Mesenteric fat pad (tissue), 1 donor: ENCODE results near the gene MBLAC1. TPM values are rescaled to one million over a fixed set of nuclear protein-coding genes. Genes with fewer than 3 reads are reported as not detected.
A peak's percentile ranks its signal among the peaks of the same experiment; 100 is the strongest.

ENCODE experiments used
- DNase-seq: peaks from one replicate; pipeline ENCODE4 v3.0.0-alpha.2; 2020; ENCODE audit warnings: low spot score
- total RNA-seq: library from RNA; stranded (reverse); fragmentation: NEBNext Ultra II Directional; extraction: Animal tissue kit (Norgen Biotek cat#: 25700); gene quantifications from one replicate; pipeline ENCODE4 v1.2.1, GENCODE V29; 2021
- donor health status: DM: yes; HTN: yes; CAD: no.

The MBLAC1 gene
- total RNA-seq, 1 donor from 2014 or later = 1.7 TPM

DNA sequence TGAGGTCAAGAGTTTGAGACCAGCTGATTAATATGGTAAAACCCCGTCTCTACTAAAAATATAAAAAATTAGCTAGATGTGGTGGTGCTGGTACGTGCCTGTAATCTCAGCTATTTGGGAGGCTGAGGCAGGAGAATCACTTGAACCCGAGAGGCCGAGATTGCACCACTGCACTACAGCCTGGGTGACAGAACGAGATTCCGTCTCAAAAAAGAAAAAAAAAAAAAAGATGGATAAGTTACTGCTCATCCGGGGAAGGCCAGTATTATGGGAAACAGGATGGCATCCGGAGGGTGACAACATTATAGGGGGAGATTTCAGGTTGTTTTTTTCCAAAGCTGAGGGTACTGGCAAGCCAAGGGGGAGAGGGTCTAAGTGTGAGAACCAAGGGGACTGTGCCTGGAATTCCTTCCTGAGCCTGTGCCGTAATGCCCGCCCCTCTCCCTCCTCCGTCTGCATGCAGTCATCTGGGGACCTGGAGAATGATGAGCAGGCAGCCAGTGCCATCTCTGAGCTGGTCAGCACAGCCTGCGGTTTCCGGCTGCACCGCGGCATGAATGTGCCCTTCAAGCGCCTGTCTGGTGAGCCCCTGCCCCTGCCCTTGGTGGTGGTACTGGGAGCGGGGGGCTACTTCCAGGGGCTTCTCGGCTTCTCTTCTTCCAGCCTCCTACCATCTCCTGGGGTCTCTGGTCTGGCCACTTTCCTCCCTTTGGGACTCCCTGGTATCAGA, 26.3 kb downstream of the MBLAC1 start:
- DNase-seq = no peak

DNA sequence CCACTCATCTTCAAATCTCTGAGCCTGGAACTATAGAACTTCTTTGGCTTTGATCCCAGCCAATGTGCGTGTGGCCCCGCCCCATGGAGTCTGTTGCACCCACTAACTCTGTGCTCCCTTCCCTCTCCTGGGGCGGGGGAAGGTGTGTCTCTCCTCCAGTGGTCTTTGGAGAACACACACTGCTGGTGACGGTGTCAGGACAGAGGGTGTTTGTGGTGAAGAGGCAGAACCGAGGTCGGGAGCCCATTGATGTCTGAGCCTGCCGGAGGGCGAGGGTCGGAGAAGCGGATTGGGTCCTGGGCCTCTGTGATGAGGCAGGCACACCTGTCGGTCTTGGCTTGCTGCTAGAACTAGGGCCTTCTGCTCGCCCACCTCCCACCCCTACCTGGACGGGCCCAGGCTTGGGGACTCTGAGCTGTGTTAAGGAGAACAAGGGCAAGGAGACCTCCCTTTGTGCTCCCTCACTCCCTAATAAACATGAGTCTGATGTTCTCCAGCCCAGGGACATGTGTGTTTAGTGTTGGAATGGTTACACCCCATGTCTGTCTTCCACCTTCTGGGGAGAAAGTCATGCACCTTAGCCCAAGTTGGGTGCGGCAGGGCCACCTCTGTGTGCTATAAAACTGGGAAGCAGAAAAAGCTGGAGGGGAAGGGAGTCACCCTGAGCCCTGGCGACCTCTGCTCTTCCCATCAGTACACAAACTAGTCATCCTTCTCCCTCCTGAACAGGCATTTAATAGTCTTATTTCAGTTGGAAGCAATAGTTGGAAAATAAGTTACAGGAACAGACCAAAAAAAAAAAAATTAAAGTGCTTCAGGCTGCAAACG, 27.2 kb downstream of the MBLAC1 start:
- no peak for DNase-seq

DNA sequence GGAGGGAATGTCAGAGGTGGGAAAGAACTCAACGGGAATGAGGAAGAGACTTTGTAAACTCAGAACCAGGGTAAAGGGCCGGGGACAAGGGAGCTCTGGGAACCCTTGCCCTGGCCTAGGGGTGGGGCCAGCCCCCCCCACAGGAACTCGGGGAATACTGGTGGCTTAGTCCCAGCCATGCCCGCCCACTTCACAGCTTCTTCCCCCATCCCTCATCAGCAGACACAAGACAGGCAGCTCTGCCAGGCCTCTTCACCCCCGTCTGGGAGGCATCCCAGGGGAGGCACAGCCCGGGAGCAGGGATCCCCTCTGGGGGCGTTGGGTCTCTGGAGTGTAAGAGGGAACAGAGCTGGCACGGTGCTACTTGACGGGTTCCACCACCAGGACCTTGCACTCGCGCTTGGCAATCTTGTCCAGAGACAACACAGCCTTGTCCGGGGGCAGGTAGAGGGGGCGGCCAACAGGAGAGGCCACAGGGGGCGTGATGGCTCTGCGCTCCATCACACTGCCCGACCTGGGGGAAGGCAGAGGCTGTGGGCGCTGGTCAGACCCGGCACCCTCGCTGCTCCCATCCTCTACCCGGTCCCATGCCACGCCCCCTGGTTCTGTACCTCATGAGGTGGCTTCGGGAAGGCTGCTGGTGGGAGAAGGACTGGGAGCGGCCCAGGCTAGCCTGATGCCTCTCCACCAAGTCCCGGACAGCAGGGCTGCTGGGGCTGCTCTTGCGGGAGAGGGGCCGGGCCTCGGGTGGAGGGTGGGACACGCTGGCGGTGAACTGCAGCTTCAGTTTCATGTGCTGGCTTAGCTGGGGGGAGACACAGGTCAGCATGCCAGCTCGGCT, 28.1 kb downstream of the MBLAC1 start:
- no peak for DNase-seq

DNA sequence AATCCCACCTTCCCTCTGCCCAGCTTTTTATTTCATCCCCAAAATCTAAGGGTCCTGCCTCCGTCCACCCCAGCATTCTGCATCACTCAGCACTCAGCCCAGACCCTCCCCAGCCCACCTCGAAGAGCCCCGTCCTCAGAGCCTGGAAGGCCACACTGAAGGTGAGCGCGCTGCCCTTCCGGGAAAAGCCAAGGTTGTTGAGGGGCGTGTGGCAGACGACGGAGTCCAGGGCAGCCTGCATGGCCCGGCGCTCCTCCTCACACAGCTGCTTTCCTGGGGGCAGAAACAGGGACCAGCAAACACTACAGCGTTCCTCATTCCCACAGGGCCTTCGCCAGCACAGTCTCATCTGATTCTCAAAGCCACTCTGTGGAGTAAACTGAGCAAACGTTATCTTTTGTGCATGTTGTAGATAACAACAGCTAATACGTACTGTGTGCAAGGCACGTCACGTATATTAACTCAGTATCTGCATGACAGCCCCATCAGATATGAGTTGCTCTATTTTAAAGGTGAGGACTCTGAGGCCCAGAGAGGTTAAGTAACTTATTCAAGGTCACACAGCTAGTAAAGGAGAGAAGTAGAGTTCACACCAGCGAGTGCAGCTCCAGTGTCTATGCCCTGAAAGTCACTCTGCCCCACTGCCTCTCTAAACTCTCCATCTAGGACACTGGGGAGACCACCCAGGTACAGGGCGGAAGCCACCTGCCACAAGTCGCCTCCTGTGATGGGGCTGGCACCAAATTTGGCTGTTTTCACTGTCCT, 29.0 kb downstream of the MBLAC1 start:
- DNase-seq = no peak

DNA sequence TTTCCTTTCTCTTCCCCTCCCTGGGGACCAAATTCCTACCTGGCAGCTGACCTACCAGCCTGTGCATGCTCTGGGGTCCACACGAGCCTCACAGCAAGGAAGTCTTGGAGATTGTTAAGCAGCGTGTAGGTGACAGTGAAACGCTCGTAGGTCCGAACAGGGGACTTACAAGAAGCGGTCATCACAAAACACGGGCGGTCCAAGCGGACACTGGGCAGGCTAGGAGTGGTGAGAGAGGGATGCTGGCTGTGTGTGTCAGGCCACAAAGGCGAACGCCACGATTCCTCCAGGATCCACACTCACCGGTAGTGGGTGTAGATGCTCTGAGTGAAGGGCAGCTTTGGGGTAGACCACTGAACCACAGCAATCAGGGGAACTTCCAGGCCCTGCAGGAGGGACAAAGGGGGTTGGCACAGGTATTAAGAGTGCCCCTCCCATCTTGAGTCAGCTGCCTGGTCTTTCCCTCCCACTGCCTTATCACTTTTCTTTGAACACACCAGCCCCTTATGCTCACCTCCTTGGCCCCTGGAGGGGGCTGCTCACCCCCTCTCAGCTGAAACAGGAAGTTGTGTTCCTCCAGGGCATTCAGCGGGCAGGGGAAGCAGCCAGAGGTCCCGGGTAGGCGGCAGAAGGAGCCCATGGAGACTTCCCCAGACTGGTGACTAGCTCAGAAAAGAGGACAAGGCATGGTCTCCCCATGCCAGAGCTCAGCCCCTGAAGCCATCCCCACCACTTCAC, 29.7 kb downstream of the MBLAC1 start:
- no peak for DNase-seq

DNA sequence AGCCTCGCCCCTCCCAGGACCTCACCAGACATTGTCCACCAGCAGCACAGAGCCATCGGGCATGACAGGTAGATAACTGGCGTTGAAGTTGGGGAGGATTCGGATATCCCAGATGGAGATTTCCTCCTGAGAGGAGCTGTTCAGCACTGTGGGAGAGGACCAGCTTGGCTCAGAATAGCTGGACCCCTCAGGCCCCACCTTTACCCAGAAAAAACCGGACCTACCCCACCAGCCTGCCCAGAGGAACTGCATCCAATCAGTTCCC, 30.2 kb downstream of the MBLAC1 start:
- no peak for DNase-seq

DNA sequence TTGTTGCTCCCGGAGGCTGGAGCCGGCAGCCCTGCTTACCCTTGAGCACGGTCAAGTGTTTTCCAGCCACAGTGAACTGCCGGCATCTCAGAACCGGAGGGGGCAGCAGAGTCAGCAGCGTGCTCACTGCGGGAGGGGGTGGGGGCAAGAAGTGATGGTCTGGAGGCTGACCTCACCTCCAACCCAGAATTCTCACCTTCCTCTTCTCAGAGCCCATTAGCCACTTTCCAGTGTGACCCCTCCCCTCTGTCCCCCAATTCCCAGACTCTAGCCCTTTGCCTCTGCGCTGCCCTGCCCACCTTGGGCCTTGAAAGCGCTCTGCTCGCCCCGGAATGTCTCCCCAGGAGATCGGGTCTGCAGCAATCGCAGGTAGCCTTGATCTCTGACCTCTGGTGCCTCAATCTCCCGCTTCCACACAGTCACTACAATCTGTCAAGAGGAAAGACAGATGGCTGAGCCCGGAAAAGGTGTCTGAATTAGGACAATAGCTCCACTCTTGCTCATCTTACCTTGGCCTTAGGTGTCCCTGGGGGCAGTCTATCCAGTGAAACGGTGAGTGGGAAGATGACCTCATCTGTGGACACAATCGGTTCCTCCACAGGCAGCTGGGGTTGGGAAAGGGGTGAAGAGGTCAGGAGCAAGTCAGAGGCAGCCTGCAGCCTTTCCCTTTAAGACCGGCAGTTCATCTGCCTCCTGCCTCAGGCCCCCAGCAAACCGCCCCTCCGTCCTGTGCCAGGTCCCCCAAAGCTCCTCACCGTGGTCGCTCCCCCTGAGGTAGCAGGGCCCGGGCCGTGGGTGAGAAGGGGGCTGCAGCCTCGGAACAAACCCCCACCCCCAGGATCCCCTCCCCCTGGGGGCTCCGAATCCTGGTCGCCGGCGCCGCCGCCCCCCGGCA, 30.8 kb downstream of the MBLAC1 start:
- DNase-seq = no peak

DNA sequence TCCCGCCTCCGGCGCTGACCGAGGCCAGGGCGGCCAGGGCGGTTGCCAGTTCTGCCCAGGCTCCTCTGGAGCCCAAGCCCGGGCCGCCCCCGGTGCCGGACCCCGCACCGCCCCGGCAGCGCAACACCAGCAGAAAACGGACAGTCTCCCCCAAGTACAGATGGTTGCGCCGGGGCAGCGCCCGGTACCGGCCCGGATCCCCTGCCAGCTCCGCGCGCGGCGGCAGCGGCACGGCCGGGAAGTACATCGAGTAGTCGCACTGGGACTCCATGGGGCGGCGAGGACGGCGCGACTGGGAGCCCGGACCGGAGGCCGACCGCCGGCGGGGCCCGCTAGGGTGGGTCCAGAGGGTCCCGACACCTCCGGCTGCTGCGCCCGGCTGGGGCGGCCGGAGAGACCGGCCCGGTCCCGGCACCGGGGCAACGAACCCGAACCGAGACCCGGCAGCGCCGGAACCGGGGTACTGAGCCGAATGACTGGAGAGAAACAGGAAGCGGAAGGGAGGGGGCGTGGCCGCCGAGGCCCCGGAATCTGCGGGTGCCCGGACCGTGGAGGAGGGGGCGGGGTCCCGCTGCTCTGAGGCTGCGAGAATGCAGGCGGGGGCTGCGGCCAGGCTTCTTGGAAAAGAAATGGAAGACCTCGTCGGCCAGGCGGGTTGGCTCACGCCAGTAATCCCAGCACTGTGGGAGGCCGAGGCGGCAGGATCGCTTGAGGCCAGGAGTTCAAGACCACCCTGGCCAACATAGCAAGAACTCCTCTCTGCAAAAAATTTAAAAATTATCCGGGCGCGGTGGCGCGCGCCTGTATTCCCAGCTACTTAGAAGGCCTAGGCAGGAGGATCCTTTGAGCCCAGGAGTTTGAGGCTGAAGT, 31.7 kb downstream of the MBLAC1 start, which contains the start of gene TRAPPC14:
Gene TRAPPC14, minus strand, starts transcription at position 495 of the 870 bp plus-strand sequence. Its CDS starts 224 bp downstream, at position 271.
- peak; percentile 97 for DNase-seq

DNA sequence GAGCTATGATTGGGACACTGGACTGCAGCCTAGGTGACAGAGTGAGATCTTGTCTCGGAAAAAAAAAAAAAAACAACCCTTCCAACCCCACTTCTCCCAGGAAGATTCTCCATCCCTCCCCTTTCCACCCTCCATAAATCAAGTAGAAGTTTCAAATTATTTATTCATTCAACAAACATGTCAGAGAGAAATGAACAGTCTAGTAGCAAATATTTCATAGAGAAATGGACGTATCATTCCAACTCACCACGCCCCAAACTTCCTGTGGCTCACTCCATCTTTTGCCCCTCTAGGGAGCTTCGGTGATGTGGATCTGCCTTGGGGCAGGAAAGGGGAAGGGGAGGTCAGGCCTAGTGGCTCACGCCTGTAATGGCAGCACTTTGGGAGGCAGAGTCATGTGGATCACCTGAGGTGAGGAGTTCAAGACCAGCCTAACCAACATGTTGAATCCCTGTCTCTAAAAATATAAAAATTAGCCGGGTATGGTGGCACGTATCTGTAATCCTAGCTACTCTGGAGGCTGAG, 32.4 kb downstream of the MBLAC1 start:
- no peak for DNase-seq

DNA sequence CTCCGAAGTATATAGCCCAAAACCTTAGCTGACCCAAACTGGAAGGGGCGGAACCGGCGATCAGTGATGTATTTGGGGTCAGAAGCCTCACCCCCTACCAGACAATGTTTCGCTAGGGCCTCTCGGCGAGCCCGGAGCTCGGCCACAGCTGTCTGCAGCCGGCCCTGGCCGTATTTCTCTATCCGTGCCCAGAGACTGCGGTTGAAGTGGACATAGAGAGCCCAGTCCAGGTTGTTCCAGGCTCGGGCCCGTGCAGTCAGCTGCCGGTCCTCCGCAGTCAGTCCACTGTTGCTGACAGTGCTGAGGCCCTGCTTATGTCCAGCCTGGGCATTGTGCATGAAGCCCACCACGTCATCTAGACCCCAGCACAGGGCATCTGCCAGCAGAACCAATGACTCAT, 33.3 kb downstream of the MBLAC1 start:
- DNase-seq = no peak

DNA sequence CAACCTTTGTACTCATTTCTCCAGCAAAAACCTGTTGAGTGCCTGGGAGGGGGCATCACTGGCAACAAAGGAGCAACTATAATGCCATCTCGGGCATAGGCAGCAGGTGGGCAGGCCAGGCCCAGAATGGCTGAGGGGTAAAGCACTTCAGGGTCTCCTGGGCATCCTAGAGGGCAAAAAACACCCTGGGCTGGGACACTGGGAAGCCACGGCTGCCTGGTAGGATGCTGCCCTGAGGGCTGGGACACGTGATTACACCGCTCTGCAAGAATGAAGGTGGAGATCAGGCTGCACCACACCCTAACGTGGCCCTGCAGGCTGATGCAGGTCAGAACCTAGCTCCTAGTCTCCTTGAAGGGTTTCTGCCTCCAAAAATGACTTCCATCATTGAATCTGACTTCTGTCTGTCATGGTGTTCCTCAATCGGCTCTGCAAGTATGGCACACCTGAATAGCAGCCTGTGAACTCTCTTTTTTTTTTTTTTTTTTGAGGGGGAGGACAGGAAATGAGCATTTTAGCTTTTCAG, 36.3 kb downstream of the MBLAC1 start:
- no peak for DNase-seq

DNA sequence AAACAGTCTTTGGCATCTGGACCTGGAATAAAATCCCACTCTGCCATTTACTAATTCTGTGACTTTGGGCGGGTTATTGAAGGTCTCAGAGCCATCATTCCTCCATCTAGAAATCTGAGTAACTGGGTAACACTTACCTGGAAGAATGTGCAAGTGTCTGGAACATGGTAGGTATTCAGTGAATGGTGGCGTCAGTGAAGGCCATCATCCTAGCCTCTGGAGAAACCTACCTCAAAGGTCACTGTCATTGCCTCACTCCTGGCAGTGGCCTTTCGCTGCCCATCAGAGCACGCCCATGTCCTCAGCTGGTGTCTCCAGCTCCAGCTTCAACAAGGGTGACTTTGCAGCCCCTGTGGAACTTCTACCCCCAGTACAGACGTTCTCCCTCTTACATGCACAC, 37.1 kb downstream of the MBLAC1 start:
- no peak for DNase-seq

DNA sequence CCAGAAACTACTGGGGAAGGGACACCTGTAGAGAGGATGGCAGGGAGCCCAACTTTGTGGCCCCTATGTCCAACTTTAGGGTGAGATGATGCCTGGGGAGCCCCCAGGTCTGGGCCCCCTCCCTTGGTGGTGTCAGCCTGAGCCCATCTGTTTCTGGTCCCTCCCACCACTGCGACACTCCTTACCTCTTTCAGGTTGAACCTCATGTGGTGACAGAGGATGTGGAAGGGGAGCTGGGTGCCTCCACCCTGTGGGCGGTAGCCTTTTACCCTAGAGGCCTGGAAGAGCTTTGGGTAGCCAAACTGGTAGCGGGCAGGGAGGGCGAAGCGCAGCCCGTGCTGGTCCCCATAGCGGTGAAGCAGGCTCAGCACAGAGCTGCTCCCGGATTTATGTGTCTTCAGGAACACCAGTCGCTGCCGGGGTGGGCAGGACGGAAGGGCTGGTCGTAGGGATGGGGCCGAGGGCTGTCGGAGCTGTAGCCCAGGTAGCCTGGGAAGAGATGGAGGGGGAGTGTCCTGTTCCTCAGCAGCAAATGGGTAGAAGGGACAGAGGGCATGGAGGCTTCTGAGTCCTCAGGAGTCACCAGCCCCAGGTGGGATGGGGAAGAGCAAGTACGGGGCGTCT, 39.7 kb downstream of the MBLAC1 start:
- no peak for DNase-seq

DNA sequence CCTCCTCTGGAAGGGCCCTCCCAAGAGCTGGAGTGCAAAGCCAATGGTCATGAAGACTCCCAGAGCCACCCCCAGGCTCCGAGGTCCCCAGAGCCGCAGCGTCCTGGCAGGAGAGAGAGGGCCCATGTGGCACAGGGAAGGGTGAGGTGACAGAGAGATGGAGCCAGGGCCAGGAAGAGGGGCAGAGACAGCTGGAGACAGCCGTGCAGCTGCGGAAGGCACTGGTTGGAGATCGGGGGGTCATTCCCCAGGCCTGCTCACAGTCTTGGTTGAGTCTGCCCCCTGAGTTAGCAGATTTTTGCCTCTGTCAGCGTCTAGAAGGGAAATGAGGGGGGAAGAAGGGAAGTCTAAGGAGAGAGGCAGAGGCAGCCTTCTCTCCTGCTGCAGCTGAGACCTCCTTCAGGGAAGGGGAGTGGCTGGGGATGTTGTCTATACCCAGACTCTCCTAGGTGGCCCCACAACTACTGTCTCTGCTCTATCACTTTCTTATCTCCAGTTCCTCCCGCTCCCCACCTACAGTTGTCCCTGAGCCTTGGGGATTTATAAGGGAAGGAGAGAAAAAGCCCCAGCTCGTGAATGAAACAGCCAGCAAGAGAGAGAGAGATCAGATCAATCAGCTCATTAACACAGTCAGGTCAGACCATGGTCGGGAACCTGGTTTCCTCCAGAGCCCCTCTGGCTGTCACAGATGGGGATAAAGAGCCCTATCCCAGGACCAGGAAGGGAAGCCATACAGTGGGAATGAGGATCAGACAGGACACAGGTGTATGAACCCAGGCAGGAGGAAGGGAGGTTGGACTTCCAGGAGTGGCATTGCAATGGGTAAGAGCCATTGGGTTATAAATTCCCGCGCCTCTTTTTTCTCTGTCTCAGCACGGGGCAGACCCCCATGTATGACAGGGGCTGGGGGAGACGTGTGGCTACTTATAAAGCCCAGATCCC, 40.5 kb downstream of the MBLAC1 start:
- no peak for DNase-seq

DNA sequence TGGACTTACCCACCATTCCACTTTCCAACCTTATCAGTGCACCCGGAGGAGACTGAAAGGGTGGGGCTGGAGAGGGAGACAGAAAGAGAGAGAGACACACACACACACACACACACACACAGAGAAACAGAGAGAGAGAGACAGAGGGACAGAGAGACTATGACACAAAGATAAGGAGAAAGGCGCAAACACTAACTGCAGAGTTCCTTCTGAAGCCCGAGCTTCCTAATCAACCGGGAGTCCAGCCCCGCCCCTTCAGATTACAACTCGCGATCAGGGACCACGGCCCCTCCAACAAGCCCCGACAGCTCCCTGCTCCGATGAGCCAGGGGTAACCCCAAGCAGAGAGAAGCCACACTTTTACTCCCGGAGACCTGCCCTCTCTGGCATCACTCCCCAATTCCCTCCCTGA, 41.2 kb downstream of the MBLAC1 start:
- DNase-seq = no peak

DNA sequence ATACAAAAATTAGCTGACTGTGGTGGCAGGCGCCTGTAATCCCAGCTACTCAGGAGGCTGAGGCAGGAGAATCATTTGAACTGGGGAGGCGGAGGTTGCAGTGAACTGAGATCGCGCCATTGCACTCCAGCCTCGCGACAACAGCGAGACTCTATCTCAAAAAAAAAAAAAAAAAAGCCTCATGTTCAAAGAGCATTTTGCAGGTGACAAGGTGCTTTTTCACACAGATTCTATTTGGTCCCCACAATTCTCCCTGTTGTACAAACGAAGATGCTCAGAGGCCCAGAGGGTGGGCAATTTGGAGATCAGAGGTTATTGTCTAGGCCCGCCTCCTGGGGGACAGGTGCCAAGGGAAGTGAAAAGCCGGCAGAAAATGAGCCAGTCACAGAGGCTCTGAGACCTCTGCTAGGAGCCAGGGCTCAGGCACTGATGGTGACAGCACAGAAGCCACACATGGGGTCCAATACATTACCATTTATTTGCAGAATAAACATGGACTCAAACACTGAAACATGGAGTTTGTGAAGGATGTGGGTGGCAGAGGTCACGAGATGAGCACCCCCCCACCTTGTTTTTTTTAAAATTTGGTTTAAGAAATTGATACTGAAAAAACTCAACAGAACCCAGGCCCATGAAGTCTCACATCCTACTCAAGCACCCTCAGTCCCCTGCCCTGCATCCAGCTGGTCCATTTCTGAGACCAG, 42.5 kb downstream of the MBLAC1 start:
- no peak for DNase-seq
